Activated T-cell treated with anti-CD3 and anti-CD28 coated beads, Interleukin-2, amount 50 U/mL, for 72 hours (primary cell): Measurements from ENCODE around the gene CETN1. TPM values are rescaled to one million over a fixed set of nuclear protein-coding genes. Genes with fewer than 3 reads are reported as not detected.

Experiments used
- ATAC-seq, 2 donors: fragments of 150-1000 bp; cut with Tn5 transposase; replicated peaks in 1 of 2; 2 replicates each; pipeline ENCODE4 v1.10.0; 2021; ENCODE audit warnings: moderate library complexity in 2 of 2, mild to moderate bottlenecking in 1 of 2
- DNase-seq, 2 donors: peaks; one replicate each; pipeline ENCODE4 v3.0.0; 2021 to 2022; ENCODE audit warnings: mixed read lengths in 1 of 2
- H3K27ac Mint-ChIP-seq: one replicate; pipeline ENCODE4 v1.8.0; 2022; ENCODE audit warnings: mild to moderate bottlenecking, moderate library complexity, mixed read lengths
- H3K27me3 Mint-ChIP-seq: one replicate; pipeline ENCODE4 v1.8.0; 2022; ENCODE audit warnings: low read depth, mixed read lengths
- H3K36me3 Mint-ChIP-seq, 2 donors: one replicate each; pipeline ENCODE4 v1.8.0; 2022; ENCODE audit warnings: mixed read lengths in 2 of 2, mild to moderate bottlenecking in 1 of 2; ENCODE audit not compliant: insufficient read depth in 2 of 2
- H3K4me1 Mint-ChIP-seq: one replicate; pipeline ENCODE4 v1.8.0; 2022; ENCODE audit warnings: low read depth, mixed read lengths
- H3K4me3 Mint-ChIP-seq, 2 donors: one replicate each; pipeline ENCODE4 v1.8.0; 2022; ENCODE audit warnings: mild to moderate bottlenecking in 2 of 2, mixed read lengths in 2 of 2, moderate library complexity in 2 of 2
- H3K9me3 Mint-ChIP-seq, 2 donors: one replicate each; pipeline ENCODE4 v1.8.0; 2022; ENCODE audit warnings: mixed read lengths in 2 of 2
- total RNA-seq, 2 donors: library from RNA; stranded (reverse); gene quantifications; one replicate each; pipeline ENCODE4 v1.2.3, GENCODE V29; 2022

The CETN1 gene
- total RNA-seq, 2 donors from 2014 or later, result not detected

- H3K4me1 Mint-ChIP-seq, result peaks cover 10% of the 10 kb centered on the region
- no peak overlapping the region for H3K27ac Mint-ChIP-seq
- peaks cover 41% of the 10 kb centered on the region for H3K27me3 Mint-ChIP-seq
- no peaks in the 10 kb centered on the region for H3K36me3 Mint-ChIP-seq
- ATAC-seq, result no peak
- DNase-seq, result no peak
- H3K9me3 Mint-ChIP-seq, result no peaks in the 10 kb centered on the region
- H3K4me3 Mint-ChIP-seq, result no peak overlapping the region
Observed at GRCh38 chr18:595571-595970, 15.4 kb downstream of the CETN1 start.

- ATAC-seq (peak; percentile 77 to 79), DNase-seq (peak; percentile 1 to 2)
- Mint-ChIP-seq H3K36me3 (no peaks in the 10 kb centered on the region), H3K4me3 (peak overlapping the region; percentile 39 to 59), H3K27ac (no peak overlapping the region), H3K9me3 (no peaks in the 10 kb centered on the region), H3K4me1 (peaks cover 10% of the 10 kb centered on the region), H3K27me3 (peaks cover 49% of the 10 kb centered on the region)
Observed at GRCh38 chr18:596288-596881, 16.2 kb downstream of the CETN1 start.

- Mint-ChIP-seq H3K36me3 (no peaks in the 10 kb centered on the region), H3K27me3 (peaks cover 64% of the 10 kb centered on the region), H3K9me3 (no peaks in the 10 kb centered on the region), H3K4me1 (peaks cover 10% of the 10 kb centered on the region), H3K27ac (no peak overlapping the region), H3K4me3 (no peak overlapping the region)
- ATAC-seq (no peak), DNase-seq (no peak)
Observed at GRCh38 chr18:598124-598589, 18.0 kb downstream of the CETN1 start.

GRCh38 chr18:600107-600506, 19.9 kb downstream of the CETN1 start:
- peaks cover 10% of the 10 kb centered on the region for H3K4me1 Mint-ChIP-seq
- H3K36me3 Mint-ChIP-seq, result no peaks in the 10 kb centered on the region
- ATAC-seq (no peak), DNase-seq (no peak)
- no peak overlapping the region for H3K4me3 Mint-ChIP-seq
- H3K27me3 Mint-ChIP-seq, result peaks cover 51% of the 10 kb centered on the region
- no peaks in the 10 kb centered on the region for H3K9me3 Mint-ChIP-seq
- no peak overlapping the region for H3K27ac Mint-ChIP-seq

- Mint-ChIP-seq H3K4me1 (no peaks in the 10 kb centered on the region), H3K27ac (no peak overlapping the region), H3K27me3 (peaks cover 30% of the 10 kb centered on the region)
Observed at GRCh38 chr18:604771-605170, 24.6 kb downstream of the CETN1 start.

GRCh38 chr18:607930-608329, 27.8 kb downstream of the CETN1 start:
- peaks cover 2% of the 10 kb centered on the region for H3K27me3 Mint-ChIP-seq
- H3K4me1 Mint-ChIP-seq, result no peaks in the 10 kb centered on the region
- H3K36me3 Mint-ChIP-seq, result no peaks in the 10 kb centered on the region
- no peak for DNase-seq
- no peak overlapping the region for H3K27ac Mint-ChIP-seq
- no peaks in the 10 kb centered on the region for H3K9me3 Mint-ChIP-seq
- H3K4me3 Mint-ChIP-seq, result no peak overlapping the region
- no peak for ATAC-seq

More at GRCh38 chr18:604771-605170, 24.6 kb downstream of the CETN1 start:
- Mint-ChIP-seq H3K4me3 (no peak overlapping the region), H3K36me3 (no peaks in the 10 kb centered on the region), H3K9me3 (no peaks in the 10 kb centered on the region)
- DNase-seq (no peak), ATAC-seq (no peak)

GRCh38 chr18:610214-610928, 30.2 kb downstream of the CETN1 start:
- Mint-ChIP-seq H3K4me1 (no peaks in the 10 kb centered on the region), H3K4me3 (no peak overlapping the region), H3K36me3 (no peaks in the 10 kb centered on the region), H3K27ac (no peak overlapping the region), H3K9me3 (no peaks in the 10 kb centered on the region), H3K27me3 (no peaks in the 10 kb centered on the region)
- ATAC-seq, result no peak
- no peak for DNase-seq

GRCh38 chr18:612156-612555, 32.0 kb downstream of the CETN1 start:
- Mint-ChIP-seq H3K4me1 (no peaks in the 10 kb centered on the region), H3K9me3 (no peaks in the 10 kb centered on the region), H3K27ac (no peak overlapping the region), H3K36me3 (no peaks in the 10 kb centered on the region), H3K4me3 (no peak overlapping the region), H3K27me3 (no peaks in the 10 kb centered on the region)
- ATAC-seq (no peak), DNase-seq (no peak)

GRCh38 chr18:614193-614592, 34.0 kb downstream of the CETN1 start:
- Mint-ChIP-seq H3K27ac (no peak overlapping the region), H3K36me3 (no peaks in the 10 kb centered on the region), H3K4me3 (no peak overlapping the region), H3K9me3 (no peaks in the 10 kb centered on the region), H3K4me1 (no peaks in the 10 kb centered on the region), H3K27me3 (no peaks in the 10 kb centered on the region)
- ATAC-seq, result no peak
- DNase-seq, result no peak

GRCh38 chr18:615092-615521, 34.9 kb downstream of the CETN1 start:
- no peaks in the 10 kb centered on the region for H3K27me3 Mint-ChIP-seq
- H3K4me1 Mint-ChIP-seq, result no peaks in the 10 kb centered on the region
- H3K36me3 Mint-ChIP-seq, result no peaks in the 10 kb centered on the region
- H3K27ac Mint-ChIP-seq, result no peak overlapping the region
- H3K9me3 Mint-ChIP-seq, result no peaks in the 10 kb centered on the region
- no peak overlapping the region for H3K4me3 Mint-ChIP-seq
- ATAC-seq (no peak), DNase-seq (no peak)

GRCh38 chr18:615773-616172, 35.6 kb downstream of the CETN1 start:
- Mint-ChIP-seq H3K36me3 (no peaks in the 10 kb centered on the region), H3K4me3 (no peak overlapping the region), H3K4me1 (no peaks in the 10 kb centered on the region), H3K27me3 (no peaks in the 10 kb centered on the region), H3K27ac (no peak overlapping the region), H3K9me3 (no peaks in the 10 kb centered on the region)
- DNase-seq (no peak), ATAC-seq (no peak)

- H3K27me3 Mint-ChIP-seq, result no peaks in the 10 kb centered on the region
- DNase-seq, result no peak
- no peak for ATAC-seq
- no peak overlapping the region for H3K27ac Mint-ChIP-seq
- no peaks in the 10 kb centered on the region for H3K36me3 Mint-ChIP-seq
- no peaks in the 10 kb centered on the region for H3K9me3 Mint-ChIP-seq
- H3K4me1 Mint-ChIP-seq, result no peaks in the 10 kb centered on the region
- H3K4me3 Mint-ChIP-seq, result no peak overlapping the region
Observed at GRCh38 chr18:616380-616995, 36.3 kb downstream of the CETN1 start.

GRCh38 chr18:617970-618504, 37.9 kb downstream of the CETN1 start:
- no peak overlapping the region for H3K27ac Mint-ChIP-seq
- ATAC-seq (no peak), DNase-seq (no peak)
- no peaks in the 10 kb centered on the region for H3K36me3 Mint-ChIP-seq
- peaks cover 5% of the 10 kb centered on the region for H3K27me3 Mint-ChIP-seq
- no peak overlapping the region for H3K4me3 Mint-ChIP-seq
- no peaks in the 10 kb centered on the region for H3K9me3 Mint-ChIP-seq
- no peaks in the 10 kb centered on the region for H3K4me1 Mint-ChIP-seq
